Esophagus muscularis mucosa (tissue), 4 donors: ENCODE measurements around the gene ULK4. TPM values are rescaled to one million over a fixed set of nuclear protein-coding genes. Genes with fewer than 3 reads are reported as not detected.
"Not testable (repeated sequence)": the region's sequence is repeated elsewhere in the genome, so short reads cannot be mapped to it uniquely, and the experiment has no call there.

ENCODE experiments used
- DNase-seq: peaks from one replicate; pipeline ENCODE4 v3.0.0-alpha.2; 2017; ENCODE audit errors: extremely low spot score
- H3K27ac ChIP-seq, 4 donors: fragments of 200-600 bp; sonication (generic); replicated peaks in 1 of 4; 1 replicate in 3 of 4; 2 replicates in 1 of 4; pipeline ENCODE4 v1.5.1; 2016 to 2019; ENCODE audit warnings: mild to moderate bottlenecking in 1 of 4
- H3K27me3 ChIP-seq, 4 donors: fragments of 200-600 bp; sonication (generic); one replicate each; pipeline versions ENCODE4 v1.5.1 to v1.6.0; 2016 to 2019
- H3K36me3 ChIP-seq, 4 donors: fragments of 200-600 bp; sonication (generic); one replicate each; pipeline ENCODE4 v1.5.1; 2016 to 2019
- H3K4me1 ChIP-seq, 4 donors: fragments of 200-600 bp; sonication (generic); one replicate each; pipeline ENCODE4 v1.5.1; 2016 to 2019
- H3K4me3 ChIP-seq, 4 donors: fragments of 200-600 bp; sonication (generic); 1 replicate in 2 of 4; 2 replicates in 2 of 4; pipeline ENCODE4 v1.5.1; 2016 to 2019; ENCODE audit warnings: mild to moderate bottlenecking in 4 of 4, moderate library complexity in 1 of 4
- H3K9me3 ChIP-seq, 4 donors: fragments of 200-600 bp; sonication (generic); 1 replicate in 3 of 4; 2 replicates in 1 of 4; pipeline ENCODE4 v1.5.1; 2016 to 2019
- CTCF ChIP-seq, 3 experiments: fragments of 200-600 bp in 2 of 3; fragments of 450-650 bp in 1 of 3; sonication (generic) in 2 of 3; IDR thresholded peaks; one replicate each; pipeline ENCODE4 v1.5.1; 2017 to 2019; ENCODE audit warnings: antibody characterized with exemption in 3 of 3, mild to moderate bottlenecking in 2 of 3, moderate library complexity in 1 of 3
- EP300 ChIP-seq: sonication (generic); formaldehyde crosslinking; IDR thresholded peaks from one replicate; pipeline ENCODE4 v1.6.1; 2017; ENCODE audit warnings: antibody characterized with exemption
- POLR2A ChIP-seq: fragments of 450-650 bp; IDR thresholded peaks from one replicate; pipeline ENCODE4 v1.6.1; 2017; ENCODE audit warnings: antibody characterized with exemption, moderate library complexity, mild to moderate bottlenecking, low read depth
- POLR2AphosphoS5 ChIP-seq, 2 donors: sonication (generic); formaldehyde crosslinking; IDR thresholded peaks; one replicate each; pipeline ENCODE4 v1.6.1; 2017; ENCODE audit warnings: antibody characterized with exemption in 2 of 2
- WGBS: methylation state at CpG from one replicate; pipeline ENCODE4 v1.1.5; 2018; 5-methylcytosine and 5-hydroxymethylcytosine counted together
- intact Hi-C: fragments of 100-400 bp; cut with DNase I; formaldehyde crosslinking; loops from one replicate; pipeline ENCODE4 v1.15.1; 2023
- total RNA-seq, 4 donors: library from RNA; depleted of rRNA; stranded (reverse); fragments of >200 nt; gene quantifications; one replicate each; pipeline versions ENCODE4 v1.1.0 to v1.2.1, GENCODE V29; 2016

ULK4 gene
- total RNA-seq, 4 donors from 2014 or later, result 4.2 to 15.4 (median 11.0) TPM

GRCh38 chr3:41845826-41846225 lies 116.1 kb downstream of the ULK4 start:
- TF ChIP-seq POLR2A (no peak), POLR2AphosphoS5 (IDR thresholded peaks at IDR 0.05) (no peak), EP300 (no peak), CTCF (IDR thresholded peaks at IDR 0.05) (no peak)
- H3K27me3 ChIP-seq, result no peaks in the 10 kb centered on the region
- WGBS, result 50% methylated on average over 1 of the region's 1 CpG
- peaks cover 0 to 10% (median 8%) of the 10 kb centered on the region in 4 donors for H3K4me1 ChIP-seq
- DNase-seq, result no peak
- no peaks in the 10 kb centered on the region for H3K9me3 ChIP-seq
- H3K4me3 ChIP-seq, result no peak overlapping the region
- H3K36me3 ChIP-seq, result no peaks in the 10 kb centered on the region
- intact Hi-C loops, result no loop called here
- no peak overlapping the region for H3K27ac ChIP-seq

GRCh38 chr3:41844256-41844655 lies 117.6 kb downstream of the ULK4 start:
- H3K4me1 ChIP-seq, H3K9me3 ChIP-seq: not testable (repeated sequence)
- WGBS, result 95% methylated on average over 14 of the region's 24 CpGs

GRCh38 chr3:41840936-41841668 lies 120.8 kb downstream of the ULK4 start:
- H3K36me3 ChIP-seq, DNase-seq, H3K4me1 ChIP-seq, H3K9me3 ChIP-seq, intact Hi-C loops, H3K4me3 ChIP-seq, H3K27ac ChIP-seq, H3K27me3 ChIP-seq: not testable (repeated sequence)
- WGBS, result 91% methylated on average over 47 of the region's 52 CpGs

More at GRCh38 chr3:41844256-41844655, 117.6 kb downstream of the ULK4 start:
- H3K36me3 ChIP-seq, H3K27ac ChIP-seq, intact Hi-C loops, DNase-seq, H3K27me3 ChIP-seq, H3K4me3 ChIP-seq: not testable (repeated sequence)

- no peak overlapping the region for H3K27ac ChIP-seq
- no peak for DNase-seq
- no peak for TF ChIP-seq CTCF (IDR thresholded peaks at IDR 0.05)
- TF ChIP-seq EP300, result no peak
- no peak for TF ChIP-seq POLR2A
- TF ChIP-seq POLR2AphosphoS5 (IDR thresholded peaks at IDR 0.05), result no peak
- no peaks in the 10 kb centered on the region for H3K4me1 ChIP-seq
- intact Hi-C loops, result no loop called here
- H3K4me3 ChIP-seq, result no peak overlapping the region
- 68% methylated on average over 11 of the region's 11 CpGs for WGBS
- no peaks in the 10 kb centered on the region for H3K27me3 ChIP-seq
- H3K36me3 ChIP-seq, result no peaks in the 10 kb centered on the region
- H3K9me3 ChIP-seq, result peaks cover 0 to 6% (median 0%) of the 10 kb centered on the region in 4 donors
Measured at GRCh38 chr3:41836360-41837134, 125.4 kb downstream of the ULK4 start.

- Histone ChIP-seq H3K36me3 (no peaks in the 10 kb centered on the region), H3K27me3 (no peaks in the 10 kb centered on the region), H3K4me1 (no peaks in the 10 kb centered on the region), H3K4me3 (no peak overlapping the region), H3K27ac (no peak overlapping the region), H3K9me3 (peaks cover 0 to 6% (median 0%) of the 10 kb centered on the region in 4 donors)
- WGBS, result 91% methylated on average over 3 of the region's 3 CpGs
- intact Hi-C loops, result no loop called here
- DNase-seq, result no peak
- TF ChIP-seq EP300 (no peak), POLR2AphosphoS5 (IDR thresholded peaks at IDR 0.05) (no peak), POLR2A (no peak)
Measured at GRCh38 chr3:41833628-41834027, 128.3 kb downstream of the ULK4 start.

GRCh38 chr3:41819236-41819635 lies 142.7 kb downstream of the ULK4 start:
- no peaks in the 10 kb centered on the region for H3K9me3 ChIP-seq
- H3K4me3 ChIP-seq, result no peak overlapping the region
- 51% methylated on average over 3 of the region's 3 CpGs for WGBS
- TF ChIP-seq POLR2AphosphoS5 (IDR thresholded peaks at IDR 0.05) (no peak), POLR2A (no peak), EP300 (no peak), CTCF (IDR thresholded peaks at IDR 0.05) (no peak)
- no peaks in the 10 kb centered on the region for H3K4me1 ChIP-seq
- intact Hi-C loops, result no loop called here
- no peak overlapping the region for H3K27ac ChIP-seq
- H3K36me3 ChIP-seq, result no peaks in the 10 kb centered on the region
- H3K27me3 ChIP-seq, result no peaks in the 10 kb centered on the region
- DNase-seq, result no peak
